K562 (cell line): Measurements from ENCODE around the gene SPRYD3. TPM values are rescaled to one million over a fixed set of nuclear protein-coding genes. Genes with fewer than 3 reads are reported as not detected.

Experiments
- ATAC-seq: fragments of 200-7000 bp; cut with Tn5 transposase; 3 replicates; pipeline ENCODE4 v1.9.1; 2020; ENCODE audit warnings: moderate library complexity
- BruUV-seq: library from RNA; stranded (reverse); fragments of 400-500 nt; replicated peaks from 2 replicates; lab custom pipeline; 2021; lab: Mats Ljungman, UMichigan
- CTCF ChIA-PET: fragments of 300-600 bp; formaldehyde crosslinking; extraction: SDS; loops from one replicate; lab custom pipeline; 2021; ENCODE audit warnings: low intra/inter-chr PET ratio; lab: Yijun Ruan, JAX
- POLR2A ChIA-PET: fragments of 300-600, 350-650 bp; sonication (Branson Sonifier 250); formaldehyde crosslinking; extraction: SDS; loops from one replicate; lab custom pipeline; 2021; ENCODE audit warnings: antibody characterized with exemption, inconsistent platforms; lab: Yijun Ruan, JAX
- DNase-seq, 4 experiments: peaks; one replicate each; pipeline versions ENCODE4 v3.0.0 to v3.0.0-alpha.2; 2011 to 2018; ENCODE audit warnings: low spot score in 3 of 4, mixed read lengths in 3 of 4; ENCODE audit errors: extremely low read depth in 1 of 4
- FAIRE-seq: peaks from 2 replicates; lab custom pipeline; 2011; peaks lifted over from hg19 to GRCh38; lab: Jason Lieb, UNC
- H2AFZ ChIP-seq: 2 replicates; pipeline ENCODE4 v1.6.0; 2011; ENCODE audit warnings: low read depth, low read length, control low read depth, inconsistent platforms
- H3K27ac ChIP-seq: fragments of 200-600 bp; 3 replicates; pipeline ENCODE4 v1.8.0; 2011; ENCODE audit warnings: low read depth, mild to moderate bottlenecking, control low read depth, inconsistent platforms, low read length, moderate library complexity, mixed read lengths; ENCODE audit errors: extremely low read depth
- H3K27me3 ChIP-seq, 2 experiments: fragments of 300-600 bp in 1 of 2; 2 replicates in 1 of 2; 3 replicates in 1 of 2; pipeline versions ENCODE4 v1.6.0 to v1.8.0; 2011; ENCODE audit warnings: inconsistent platforms in 2 of 2, low read length in 2 of 2, mild to moderate bottlenecking in 1 of 2, mixed read lengths in 1 of 2, moderate library complexity in 1 of 2; ENCODE audit not compliant: control insufficient read depth in 2 of 2, insufficient read depth in 2 of 2
- H3K36me3 ChIP-seq: fragments of 300-600 bp; 3 replicates; pipeline ENCODE4 v1.8.0; 2011; ENCODE audit warnings: mild to moderate bottlenecking, low read length, inconsistent platforms; ENCODE audit not compliant: control insufficient read depth, insufficient read depth
- H3K4me1 ChIP-seq, 2 experiments: fragments of 200-600 bp in 1 of 2; replicated peaks in 1 of 2; 2 replicates in 1 of 2; 3 replicates in 1 of 2; pipeline versions ENCODE4 v1.5.1 to v1.8.0; 2011; ENCODE audit warnings: inconsistent platforms in 2 of 2, low read length in 2 of 2, mild to moderate bottlenecking in 1 of 2, mixed read lengths in 1 of 2, moderate library complexity in 1 of 2; ENCODE audit not compliant: control insufficient read depth in 2 of 2, insufficient read depth in 2 of 2
- H3K4me2 ChIP-seq: 2 replicates; pipeline ENCODE4 v1.6.1; 2011; ENCODE audit warnings: low read length, control low read depth, inconsistent platforms, mixed read lengths; ENCODE audit not compliant: insufficient read depth
- H3K4me3 ChIP-seq: fragments of 200-600 bp; sonication (generic), shearing (Covaris generic); 2 replicates; pipeline ENCODE4 v1.5.1; 2016; ENCODE audit warnings: control low read depth, inconsistent platforms
- H3K79me2 ChIP-seq: fragments of 200-600 bp; 3 replicates; pipeline ENCODE4 v1.8.0; 2011; ENCODE audit warnings: low read length, inconsistent platforms; ENCODE audit not compliant: control insufficient read depth, insufficient read depth
- H3K9ac ChIP-seq, 2 experiments: 2 replicates each; pipeline versions ENCODE4 v1.6.0 to v1.6.1; 2011; ENCODE audit warnings: low read depth in 2 of 2, low read length in 2 of 2, control low read depth in 1 of 2, inconsistent platforms in 1 of 2, mild to moderate bottlenecking in 1 of 2, mixed read lengths in 1 of 2; ENCODE audit not compliant: insufficient read depth in 1 of 2
- H3K9me1 ChIP-seq: one replicate; pipeline ENCODE4 v1.6.0; 2011; ENCODE audit warnings: inconsistent platforms, mild to moderate bottlenecking, low read length, moderate library complexity; ENCODE audit not compliant: control insufficient read depth, insufficient read depth
- H3K9me3 ChIP-seq: replicated peaks from 2 replicates; pipeline ENCODE4 v1.5.1; 2011; ENCODE audit warnings: low read depth, low read length, inconsistent platforms; ENCODE audit not compliant: control insufficient read depth, insufficient read depth
- H4K20me1 ChIP-seq: replicated peaks from 2 replicates; pipeline ENCODE4 v1.6.1; 2011; ENCODE audit warnings: low read length, inconsistent platforms, mixed read lengths; ENCODE audit not compliant: control insufficient read depth, insufficient read depth
- ARID1B ChIP-seq: fragments of 450-650 bp; IDR thresholded peaks from 2 replicates; pipeline ENCODE4 v1.6.1; 2016; ENCODE audit warnings: antibody characterized with exemption, mild to moderate bottlenecking, inconsistent platforms
- CC2D1A ChIP-seq: fragments of 450-650 bp; IDR thresholded peaks from 2 replicates; pipeline ENCODE4 v1.6.1; 2017; ENCODE audit warnings: mild to moderate bottlenecking
- ELF1 ChIP-seq: fragments of 200-800 bp; sonication (Bioruptor generic); IDR thresholded peaks from 2 replicates; pipeline ENCODE4 v1.6.1; 2016; ENCODE audit warnings: missing genetic modification characterization, missing compliant biosample characterization
- ETV6 ChIP-seq, 3 experiments: fragments of 150-350 bp in 1 of 3; sonication (generic) in 1 of 3; formaldehyde crosslinking in 1 of 3; IDR thresholded peaks; 2 replicates each; pipeline versions ENCODE4 v1.6.1 to v1.8.0; 2014 to 2022; ENCODE audit warnings: borderline replicate concordance in 2 of 3, low read depth in 2 of 3, antibody characterized with exemption in 1 of 3, low read length in 1 of 3, mild to moderate bottlenecking in 1 of 3, missing genetic modification reagents in 1 of 3
- HLTF ChIP-seq: fragments of 450-650 bp; IDR thresholded peaks from 2 replicates; pipeline ENCODE4 v1.6.1; 2016
- JUND ChIP-seq, 2 experiments: IDR thresholded peaks; 2 replicates in 1 of 2; 3 replicates in 1 of 2; pipeline ENCODE4 v1.6.1; 2011; ENCODE audit warnings: borderline replicate concordance in 2 of 2, low read depth in 2 of 2, low read length in 2 of 2, improper control_type of control experiment in 1 of 2, missing biosample characterization in 1 of 2, missing genetic modification characterization in 1 of 2, missing genetic modification reagents in 1 of 2
- SMARCE1 ChIP-seq: fragments of 450-650 bp; IDR thresholded peaks from 2 replicates; pipeline ENCODE4 v1.7.1; 2016; ENCODE audit warnings: mild to moderate bottlenecking
- WGBS: fragments of 100-300 bp; shearing (Covaris generic); methylation state at CpG from one replicate; pipeline ENCODE4 v1.1.6; 2016; ENCODE audit warnings: low coverage, mixed read lengths; ENCODE audit not compliant: insufficient coverage; ENCODE audit errors: missing lambda C conversion rate; 5-methylcytosine and 5-hydroxymethylcytosine counted together
- in situ Hi-C: fragments of 300-500 bp; cut with MboI; formaldehyde crosslinking; loops from 4 replicates; pipeline ENCODE4 v1.15.0; 2018; ENCODE audit warnings: inconsistent platforms, mixed read lengths
- intact Hi-C: fragments of 100-400 bp; cut with micrococcal nuclease; formaldehyde crosslinking; loops from 2 replicates; pipeline ENCODE4 v1.14.2; 2022
- polyA plus RNA-seq, 8 experiments: library from polyadenylated mRNA; depleted of rRNA in 4 of 8; stranded (reverse) in 5 of 8; unstranded in 3 of 8; fragments of >200 nt; fragmentation: Nextera tagmentation in 2 of 8; fragmentation: Illumina TruSeq in 1 of 8; extraction: Ambion mirVana in 2 of 8; extraction: Trizol in 1 of 8; gene quantifications; 2 replicates each; pipeline versions ENCODE4 v1.2.1 to v1.2.3, GENCODE V29; 2011 to 2014; ENCODE audit warnings: inconsistent platforms in 1 of 8, missing spikeins in 1 of 8
- total RNA-seq, 7 experiments: library from RNA; depleted of rRNA in 6 of 7; stranded (reverse); fragments of >200 nt in 6 of 7; fragmentation: Illumina TruSeq in 2 of 7; extraction: Trizol in 2 of 7; gene quantifications; 2 replicates each; pipeline versions ENCODE4 v1.2.1 to v1.2.3, GENCODE V29; 2011 to 2021; ENCODE audit warnings: low replicate concordance in 1 of 7
- TF ChIP-seq, protein P1 (sequence below): fragments of 450-650 bp; formaldehyde crosslinking; IDR thresholded peaks from 2 replicates; pipeline ENCODE4 v1.4.0; 2020; ENCODE audit warnings: mild to moderate bottlenecking, moderate library complexity
- TF ChIP-seq, protein P2 (sequence below): sonication (generic); formaldehyde crosslinking; IDR thresholded peaks from 2 replicates; pipeline ENCODE4 v1.8.0; 2022; ENCODE audit warnings: missing genetic modification reagents, mild to moderate bottlenecking, moderate library complexity, borderline replicate concordance

SPRYD3 gene
- total and polyA plus RNA-seq, 9 of the 15 experiments (the other 6 are each of a cell fraction or from before 2014, with no cell fraction given): 1.5 to 13.6 (median 7.6) TPM

DNA sequence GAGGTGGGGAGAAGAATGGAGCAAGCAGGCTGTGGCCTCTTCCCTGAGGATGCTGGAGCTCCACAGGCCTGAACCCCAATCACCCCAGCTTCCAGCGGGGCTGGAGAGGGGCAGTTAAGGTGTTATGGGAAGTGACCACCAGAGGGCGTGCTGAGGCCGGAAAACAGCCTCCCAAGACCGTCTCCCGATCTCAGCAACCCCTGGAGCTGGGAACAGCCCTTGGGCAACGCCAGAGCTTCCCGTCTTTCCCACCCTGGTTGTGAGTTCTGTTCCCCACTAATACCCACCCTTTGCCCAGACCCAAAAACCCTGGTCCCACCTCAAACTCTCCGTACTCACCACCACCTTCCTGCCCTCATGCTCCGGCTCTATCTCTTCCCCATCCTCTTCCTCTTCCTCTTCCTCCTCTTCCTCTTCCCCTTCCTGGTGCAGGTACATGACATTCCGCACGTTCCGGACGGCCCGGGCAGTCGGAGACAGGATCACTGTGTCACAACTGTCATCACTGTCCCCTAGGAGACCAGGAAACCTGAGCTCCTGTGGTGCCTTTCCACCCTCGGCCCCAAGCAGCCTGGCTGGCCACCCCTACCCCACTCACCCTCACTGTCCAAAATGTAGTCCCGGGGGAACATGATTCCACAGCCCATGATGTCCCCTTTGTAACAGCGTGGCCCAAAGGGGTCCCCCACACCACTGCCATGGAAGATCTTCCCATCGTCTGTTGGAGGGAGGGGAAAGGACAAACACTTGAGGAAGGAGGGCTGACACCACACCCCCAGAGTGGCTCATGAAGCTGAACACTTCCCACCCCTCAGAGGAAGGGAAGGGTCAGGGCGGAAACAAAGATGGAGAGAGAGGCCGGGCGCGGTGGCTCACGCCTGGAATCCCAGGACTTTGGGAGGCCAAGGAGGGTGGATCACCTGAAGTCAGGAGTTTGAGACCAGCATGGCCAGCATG, 12.9 kb downstream of the SPRYD3 start:
- BruUV-seq: no TSS peak
- H3K27ac ChIP-seq: no peak overlapping the region; the same call in 2 of the 3 replicates
- ATAC-seq: peak; percentile 87
- TF ChIP-seq, protein P1, sequence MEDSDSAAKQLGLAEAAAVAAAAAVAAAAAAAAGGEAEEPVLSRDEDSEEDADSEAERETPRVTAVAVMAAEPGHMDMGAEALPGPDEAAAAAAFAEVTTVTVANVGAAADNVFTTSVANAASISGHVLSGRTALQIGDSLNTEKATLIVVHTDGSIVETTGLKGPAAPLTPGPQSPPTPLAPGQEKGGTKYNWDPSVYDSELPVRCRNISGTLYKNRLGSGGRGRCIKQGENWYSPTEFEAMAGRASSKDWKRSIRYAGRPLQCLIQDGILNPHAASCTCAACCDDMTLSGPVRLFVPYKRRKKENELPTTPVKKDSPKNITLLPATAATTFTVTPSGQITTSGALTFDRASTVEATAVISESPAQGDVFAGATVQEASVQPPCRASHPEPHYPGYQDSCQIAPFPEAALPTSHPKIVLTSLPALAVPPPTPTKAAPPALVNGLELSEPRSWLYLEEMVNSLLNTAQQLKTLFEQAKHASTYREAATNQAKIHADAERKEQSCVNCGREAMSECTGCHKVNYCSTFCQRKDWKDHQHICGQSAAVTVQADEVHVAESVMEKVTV (CRISPR knock-in tag): peak; percentile 81
- TF ChIP-seq ELF1 (0 out of 2 replicates have a peak, but pooled peaks have one; percentile 24), HLTF (0 out of 2 replicates have a peak, but pooled peaks have one; percentile 37), JUND (IDR thresholded peaks at IDR 0.05; ENCODE audit: borderline replicate concordance, low read depth, low read length) (0 out of 2 replicates have a peak, but pooled peaks have one; percentile 47), JUND (tag; IDR thresholded peaks at IDR 0.05; ENCODE audit: borderline replicate concordance, low read depth, low read length) (no peak), CC2D1A (peak; percentile 85), SMARCE1 (0 out of 2 replicates have a peak, but pooled peaks have one; percentile 33), ARID1B (peak; percentile 34; the same call in 1 of the 2 replicates), ETV6 (IDR thresholded peaks at IDR 0.05; ENCODE audit: borderline replicate concordance in 1 of 2, low read depth in 2 of 2, low read length in 1 of 2) (peak in 1 of 2 experiments; percentile 74; a peak in 1 of 4 replicates), ETV6 (CRISPR knock-in tag; IDR thresholded peaks at IDR 0.05; ENCODE audit: borderline replicate concordance) (no peak)
- TF ChIP-seq, protein P2, sequence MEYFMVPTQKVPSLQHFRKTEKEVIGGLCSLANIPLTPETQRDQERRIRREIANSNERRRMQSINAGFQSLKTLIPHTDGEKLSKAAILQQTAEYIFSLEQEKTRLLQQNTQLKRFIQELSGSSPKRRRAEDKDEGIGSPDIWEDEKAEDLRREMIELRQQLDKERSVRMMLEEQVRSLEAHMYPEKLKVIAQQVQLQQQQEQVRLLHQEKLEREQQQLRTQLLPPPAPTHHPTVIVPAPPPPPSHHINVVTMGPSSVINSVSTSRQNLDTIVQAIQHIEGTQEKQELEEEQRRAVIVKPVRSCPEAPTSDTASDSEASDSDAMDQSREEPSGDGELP: peak; percentile 36; the same call in 1 of the 2 replicates

More for the DNA sequence above, 12.9 kb downstream of the SPRYD3 start:
- Histone ChIP-seq H4K20me1 (no peaks in the 10 kb centered on the region), H3K4me1 (peaks cover 10 to 17% of the 10 kb centered on the region in 2 experiments; a peak in 4 of 5 replicates), H3K27me3 (no peaks in the 10 kb centered on the region; a peak in 1 of 5 replicates), H3K4me2 (peak overlapping the region; percentile 45), H3K9me1 (no peaks in the 10 kb centered on the region), H3K79me2 (no peaks in the 10 kb centered on the region), H3K9ac (peak overlapping the region in 1 of 2 experiments; percentile 74; a peak in 2 of 4 replicates), H3K36me3 (peaks cover 8% of the 10 kb centered on the region; the same call in 2 of the 3 replicates), H3K4me3 (no peak overlapping the region), H2AFZ (peak overlapping the region; percentile 83; the same call in 1 of the 2 replicates), H3K9me3 (no peaks in the 10 kb centered on the region)
- POLR2A ChIA-PET: interaction anchor here (0.6 to 1.9 kb wide), 10 partner anchors 9 to 454 kb away, joined by 3 to 8 read pairs (median 5); partner anchors contain the start of gene SPRYD3
- 28% methylated on average over 20 of the region's 24 CpGs for WGBS
- in situ Hi-C loops: loop anchor here (5.0 to 10.0 kb wide), 3 partner anchors 36 to 221 kb away; partner anchors contain the start of genes ITGB7 and SOAT2
- intact Hi-C loops: loop anchor here (1.0 to 10.0 kb wide), 4 partner anchors 33 to 439 kb away; partner anchors contain the start of genes NPFF and TARBP2
- peak; percentile 91 for FAIRE-seq
- DNase-seq: peak; percentile 80 to 86 (median 82)
- CTCF ChIA-PET: interaction anchor here (0.7 to 2.1 kb wide), 2 partner anchors 32 to 181 kb away, joined by 3 to 49 read pairs; partner anchors contain the start of gene IGFBP6
